Hematopoietic multipotent progenitor cell treated with erythropoietin and hydrocortisone succinate and interleukin-3 and kit ligand, for 6 days (in vitro differentiated cells): ENCODE measurements around the gene APLP2.
"Not testable (repeated sequence)": the region's sequence is repeated elsewhere in the genome, so short reads cannot be mapped to it uniquely, and the experiment has no call there.

ENCODE experiments used
- DNase-seq: peaks from one replicate; pipeline ENCODE4 v3.0.0-alpha.2; 2015

APLP2 gene

DNA sequence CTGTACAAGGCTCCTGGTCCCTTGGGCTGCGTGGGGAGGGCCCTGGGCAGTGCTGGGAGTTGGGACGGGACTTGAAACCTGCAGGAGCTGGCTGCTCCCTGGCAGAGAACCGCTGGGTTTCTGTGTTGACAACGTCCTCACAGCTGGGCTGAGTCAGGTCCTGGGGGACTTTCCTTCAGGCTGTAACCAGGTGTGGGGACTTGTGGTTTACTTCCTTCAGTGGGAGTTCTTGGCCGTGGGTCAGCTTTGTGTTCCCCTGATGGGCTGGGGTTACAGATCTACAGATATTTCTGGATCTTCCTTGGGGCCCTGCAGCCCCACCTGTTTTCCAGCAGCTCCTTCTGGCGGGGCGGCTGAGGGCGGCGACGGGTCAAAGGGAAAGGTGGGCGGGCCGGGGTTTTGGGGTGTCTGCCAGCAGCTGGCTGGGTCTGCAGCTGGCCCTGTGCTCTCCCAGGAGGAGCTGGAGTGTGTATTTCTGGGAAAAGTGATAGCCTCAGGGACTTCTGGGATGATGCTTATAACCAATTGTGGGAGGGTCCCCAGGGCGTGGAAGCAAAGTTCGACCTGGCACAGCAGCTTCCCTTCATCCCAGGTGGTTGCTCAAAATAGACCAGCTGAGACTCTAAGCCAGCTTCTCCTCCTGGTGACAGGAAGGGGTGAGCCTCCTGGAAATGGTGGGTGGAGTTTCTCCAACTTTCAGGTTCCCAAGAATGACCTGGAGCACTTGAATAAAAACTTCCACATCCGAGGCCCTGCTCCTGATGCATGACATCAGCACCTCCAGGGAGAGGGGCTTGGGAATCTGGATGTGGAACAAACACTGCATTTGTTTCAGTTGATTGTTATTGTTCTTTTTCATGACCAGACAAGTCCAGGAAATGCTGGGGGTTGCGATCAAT is 109.0 kb downstream of the APLP2 start:
- DNase-seq = no peak

DNA sequence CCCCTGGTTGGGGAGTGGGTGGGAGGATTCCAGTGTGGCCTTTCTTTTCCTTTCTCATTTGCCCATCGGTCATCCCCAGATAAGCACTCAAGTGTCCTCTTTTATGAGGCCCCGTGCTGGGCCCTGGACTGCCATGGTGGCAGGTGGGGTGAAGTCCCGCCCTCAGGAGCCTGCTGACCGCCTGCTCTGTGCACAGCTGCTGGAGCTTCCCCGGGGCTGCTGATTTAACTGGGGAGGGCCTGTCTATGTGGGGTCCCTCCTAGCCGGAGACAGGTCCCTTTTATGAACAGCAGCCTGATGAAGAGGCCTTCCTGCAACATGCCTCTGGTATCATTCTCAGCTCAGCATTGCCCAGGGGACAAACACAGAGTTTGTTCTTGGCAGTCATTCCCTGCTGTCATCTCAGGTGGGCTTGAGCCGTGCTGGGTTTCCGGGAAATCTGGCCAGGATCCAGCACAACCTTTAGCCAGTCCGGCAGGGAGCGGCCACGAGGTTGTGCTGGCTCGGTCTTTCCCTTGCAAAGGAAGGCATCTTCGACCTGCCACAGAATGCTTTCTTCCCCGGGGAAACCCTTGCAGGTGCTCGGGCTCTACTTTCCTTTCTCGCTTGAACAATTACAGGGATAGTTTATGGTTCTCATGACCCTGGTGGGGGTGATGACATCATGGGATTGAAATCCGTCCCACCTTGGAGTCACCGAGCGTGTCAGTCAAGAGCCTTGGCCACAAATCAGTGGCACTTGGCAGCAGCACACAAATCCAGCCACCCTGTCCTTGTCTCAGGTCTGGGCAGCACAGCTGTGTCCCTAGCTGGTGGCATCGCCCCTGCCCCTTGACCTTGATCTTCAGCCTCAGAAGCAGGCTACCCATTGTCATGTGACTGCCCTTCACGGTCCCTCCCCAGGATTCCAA is 110.0 kb downstream of the APLP2 start:
- DNase-seq = no peak

DNA sequence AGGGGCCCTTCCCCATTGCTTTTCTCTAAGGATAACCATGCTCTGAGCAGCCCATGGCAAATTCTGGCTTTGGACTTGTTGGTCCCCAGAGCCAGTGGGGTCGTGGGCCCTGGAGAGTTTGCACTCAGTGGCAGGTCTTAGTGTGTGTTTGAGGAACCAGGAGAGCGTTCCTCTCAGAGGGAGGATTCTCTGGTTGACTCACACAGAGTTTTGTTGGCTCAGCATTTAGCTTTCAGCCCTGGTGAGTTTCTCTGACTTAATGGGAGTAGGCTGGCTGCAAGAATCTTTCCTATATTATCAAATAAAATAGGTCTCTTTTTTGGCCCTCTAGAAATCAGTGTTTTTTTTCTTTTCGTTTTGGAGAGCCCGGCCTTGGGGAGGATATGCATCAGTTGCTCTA is 110.8 kb downstream of the APLP2 start:
- DNase-seq = no peak

DNA sequence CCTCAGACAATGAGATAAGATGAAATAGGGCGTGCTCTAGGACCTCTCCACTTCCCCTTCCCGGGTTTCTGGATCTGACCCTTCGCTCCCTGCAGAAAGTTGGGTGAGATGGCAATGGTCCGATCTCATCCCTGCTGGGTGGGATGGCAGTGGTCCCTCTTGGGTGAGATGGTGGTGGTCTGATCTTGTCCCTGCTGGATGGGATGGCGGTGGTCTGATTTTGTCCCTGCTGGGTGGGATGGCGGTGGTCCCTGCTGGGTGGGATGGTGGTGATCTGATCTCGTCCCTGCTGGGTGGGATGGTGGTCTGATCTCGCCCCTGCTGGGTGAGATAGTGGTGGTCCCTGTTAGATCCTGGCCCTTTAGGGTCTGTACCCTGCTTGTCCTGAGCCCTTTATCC is 111.2 kb downstream of the APLP2 start:
- no peak for DNase-seq

DNA sequence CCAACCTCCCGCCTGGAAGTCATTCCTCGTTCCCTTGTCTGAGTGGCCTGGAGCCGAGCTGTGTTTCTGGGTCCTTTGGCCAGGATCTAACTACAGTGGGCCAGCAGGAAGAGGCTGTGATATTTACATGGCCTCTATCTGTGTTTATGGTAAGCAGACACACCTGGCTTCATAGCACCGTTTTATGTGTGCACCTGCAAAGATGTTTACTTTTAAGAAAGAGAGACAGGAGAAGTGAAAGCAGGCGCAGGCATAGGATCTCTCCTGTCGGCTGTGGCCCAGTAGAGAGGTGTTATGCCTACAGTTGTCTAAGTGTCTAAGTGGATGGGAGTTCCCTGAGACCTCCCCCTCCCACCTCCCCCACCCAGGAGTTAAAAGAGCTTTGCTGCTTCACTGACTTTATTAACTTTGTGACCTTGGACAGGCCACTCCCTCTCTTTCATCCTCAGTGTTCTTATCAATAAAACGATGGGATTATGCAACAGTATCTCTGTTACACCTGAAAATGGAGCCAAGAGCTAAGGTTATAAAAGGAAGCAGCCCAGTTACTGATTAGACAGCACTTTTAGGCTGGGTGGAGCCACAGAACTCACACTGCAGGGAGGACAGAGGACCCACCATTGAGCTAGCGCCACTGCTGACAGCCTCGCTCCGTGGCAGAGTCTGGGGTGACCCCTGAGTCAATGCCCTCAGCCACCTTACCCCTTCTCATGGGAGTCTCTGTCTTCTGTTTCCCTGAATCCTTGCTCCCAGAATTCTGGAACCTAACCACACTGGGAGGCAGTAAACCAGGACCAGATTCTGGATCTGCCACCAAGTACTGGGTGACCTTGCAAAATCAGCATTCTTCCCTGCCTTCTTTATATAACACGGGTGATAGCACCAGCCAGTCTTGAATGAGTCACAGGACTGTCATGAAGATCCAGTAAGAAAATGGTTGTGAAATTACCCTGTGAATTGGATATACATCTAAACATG is 111.9 kb downstream of the APLP2 start:
- DNase-seq = no peak

DNA sequence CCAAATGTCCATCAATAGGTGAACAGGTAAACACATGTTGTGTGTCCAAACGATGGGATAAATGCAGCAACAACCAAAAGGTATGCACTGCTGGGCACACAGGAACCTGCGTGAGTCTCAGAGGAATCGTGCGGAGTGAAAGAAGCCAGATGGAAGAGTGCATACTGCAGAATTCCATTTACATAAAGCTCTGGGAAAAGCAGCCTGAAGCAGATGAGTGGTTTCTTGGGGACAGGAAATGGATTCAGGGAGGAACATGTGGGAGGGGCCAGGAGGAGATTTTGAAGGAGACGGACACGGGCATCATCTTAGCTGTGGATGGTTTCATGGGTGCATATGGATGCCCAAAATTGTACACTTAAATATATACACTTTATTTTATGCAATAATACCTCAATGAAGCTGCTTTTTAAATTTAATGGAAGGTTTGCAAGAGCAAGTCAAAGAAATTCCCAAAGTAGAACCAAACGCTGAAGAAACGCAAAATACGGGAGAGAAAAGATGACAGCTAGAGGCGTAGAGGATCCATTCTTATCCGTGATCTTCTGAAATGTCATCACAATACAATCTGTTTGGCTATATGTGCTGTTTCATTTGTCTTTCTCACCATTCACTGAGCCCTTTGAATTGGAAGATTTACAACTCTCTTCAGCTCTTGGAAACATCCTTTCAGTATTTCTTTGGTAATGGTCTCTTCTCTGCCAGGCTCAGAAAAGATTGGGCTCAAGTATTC is 114.3 kb downstream of the APLP2 start:
- no peak for DNase-seq

DNA sequence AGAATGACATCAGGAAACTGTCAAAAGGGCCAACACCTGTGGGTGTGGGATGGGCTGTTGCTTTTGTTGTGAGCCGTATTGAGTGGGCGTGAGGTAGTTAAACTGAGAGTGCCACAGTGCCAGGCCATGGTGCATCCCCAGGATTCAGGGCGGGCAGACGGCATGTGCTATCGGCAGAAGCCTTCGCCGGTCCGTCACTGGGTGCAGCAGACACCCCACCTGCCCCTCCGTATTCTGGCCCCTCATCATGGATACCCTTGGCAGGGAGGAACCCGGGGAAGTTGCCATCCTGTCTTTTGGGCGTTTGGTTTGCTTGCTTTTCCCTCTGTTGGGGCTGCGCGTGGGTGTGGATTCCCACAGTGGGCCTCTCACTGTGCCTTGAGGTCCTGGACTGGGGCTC is 117.4 kb downstream of the APLP2 start:
- no peak for DNase-seq

DNA sequence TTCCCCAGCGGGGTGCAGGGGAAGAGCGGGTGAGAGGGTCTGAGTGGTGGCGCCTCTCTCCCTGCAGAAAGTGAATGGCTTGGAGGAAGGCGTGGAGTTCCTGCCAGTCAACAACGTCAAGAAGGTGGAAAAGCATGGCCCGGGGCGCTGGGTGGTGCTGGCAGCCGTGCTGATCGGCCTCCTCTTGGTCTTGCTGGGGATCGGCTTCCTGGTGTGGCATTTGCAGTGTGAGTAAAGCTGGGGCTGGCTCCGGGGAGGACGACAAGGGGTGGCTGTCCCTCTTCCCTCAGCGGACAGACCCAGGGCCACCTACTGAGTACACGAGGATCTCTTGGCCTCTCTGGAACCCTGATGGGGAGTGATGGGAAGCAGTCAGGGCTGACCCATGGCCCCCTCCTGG is 118.4 kb downstream of the APLP2 start:
- DNase-seq = no peak

DNA sequence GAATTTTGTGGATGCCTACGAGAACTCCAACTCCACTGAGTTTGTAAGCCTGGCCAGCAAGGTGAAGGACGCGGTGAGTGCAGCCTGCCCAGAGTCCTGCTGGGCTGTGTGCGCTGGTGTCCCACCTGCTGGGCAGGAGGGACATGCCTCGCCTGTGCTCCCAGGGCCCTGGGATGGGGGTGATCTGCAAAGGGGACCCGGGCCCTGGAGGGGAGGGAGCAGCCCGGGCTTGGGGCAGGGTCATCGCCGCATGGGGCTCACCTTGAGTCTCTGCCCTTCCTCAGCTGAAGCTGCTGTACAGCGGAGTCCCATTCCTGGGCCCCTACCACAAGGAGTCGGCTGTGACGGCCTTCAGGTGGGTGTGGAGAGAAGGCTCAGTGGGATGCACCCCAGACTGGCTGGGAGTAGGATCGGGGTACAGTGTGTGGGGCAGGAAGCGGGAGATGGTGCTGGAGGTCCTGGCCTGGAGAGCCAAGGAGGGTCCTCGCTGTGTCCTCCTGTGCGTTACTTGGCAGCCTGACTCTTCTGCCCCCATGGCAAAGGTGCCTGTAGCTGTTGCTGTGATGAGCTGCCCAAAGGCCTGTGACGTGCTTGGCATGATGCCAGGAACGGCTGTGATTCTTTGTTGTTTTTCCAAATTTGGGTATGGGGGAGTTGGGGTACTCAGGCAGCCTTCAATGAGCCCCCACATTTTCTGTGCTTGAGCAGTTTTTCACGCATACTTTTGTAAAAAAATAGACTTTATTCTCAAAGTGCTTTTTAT is 119.1 kb downstream of the APLP2 start:
- DNase-seq = no peak

DNA sequence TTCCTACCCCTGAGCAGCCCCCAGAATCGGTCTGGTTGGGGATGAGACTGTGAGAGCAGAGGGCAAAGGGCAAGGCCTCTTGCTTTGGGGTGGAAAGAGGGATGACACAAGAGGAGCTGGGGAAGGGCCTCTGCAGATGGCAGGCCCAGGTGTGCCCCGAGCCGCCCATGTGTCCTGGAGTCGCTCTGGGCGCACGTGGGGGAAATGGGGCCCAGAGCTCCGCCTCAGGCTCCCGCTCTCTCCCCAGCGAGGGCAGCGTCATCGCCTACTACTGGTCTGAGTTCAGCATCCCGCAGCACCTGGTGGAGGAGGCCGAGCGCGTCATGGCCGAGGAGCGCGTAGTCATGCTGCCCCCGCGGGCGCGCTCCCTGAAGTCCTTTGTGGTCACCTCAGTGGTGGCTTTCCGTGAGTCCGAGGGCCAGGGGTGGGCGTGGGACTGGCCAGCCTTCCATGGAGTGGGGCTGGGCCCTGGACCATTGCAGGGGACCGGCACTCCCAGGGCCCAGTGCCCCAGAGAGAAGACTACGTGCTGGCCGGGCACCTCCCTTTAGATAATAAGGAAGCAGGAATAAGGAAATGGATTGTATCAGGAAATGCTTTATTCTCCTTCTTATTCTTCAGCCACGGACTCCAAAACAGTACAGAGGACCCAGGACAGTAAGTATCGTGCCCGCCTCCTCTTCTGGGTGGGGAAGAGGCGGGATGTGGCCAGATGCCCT is 120.0 kb downstream of the APLP2 start:
- no peak for DNase-seq

DNA sequence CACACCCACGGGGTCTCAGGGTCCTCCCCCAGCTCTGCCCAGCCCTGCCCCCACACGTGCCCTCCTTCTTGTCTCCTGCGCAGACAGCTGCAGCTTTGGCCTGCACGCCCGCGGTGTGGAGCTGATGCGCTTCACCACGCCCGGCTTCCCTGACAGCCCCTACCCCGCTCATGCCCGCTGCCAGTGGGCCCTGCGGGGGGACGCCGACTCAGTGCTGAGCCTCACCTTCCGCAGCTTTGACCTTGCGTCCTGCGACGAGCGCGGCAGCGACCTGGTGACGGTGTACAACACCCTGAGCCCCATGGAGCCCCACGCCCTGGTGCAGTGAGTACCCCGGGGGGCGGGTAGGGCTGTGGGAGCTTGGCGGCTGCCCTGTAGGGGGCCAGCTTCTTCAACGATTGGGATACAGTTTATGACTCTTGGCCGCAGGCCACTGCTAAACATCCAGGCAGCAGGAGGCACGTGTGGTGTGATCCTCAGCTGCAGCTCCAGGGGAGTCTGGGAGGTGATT is 120.7 kb downstream of the APLP2 start:
- DNase-seq = no peak

DNA sequence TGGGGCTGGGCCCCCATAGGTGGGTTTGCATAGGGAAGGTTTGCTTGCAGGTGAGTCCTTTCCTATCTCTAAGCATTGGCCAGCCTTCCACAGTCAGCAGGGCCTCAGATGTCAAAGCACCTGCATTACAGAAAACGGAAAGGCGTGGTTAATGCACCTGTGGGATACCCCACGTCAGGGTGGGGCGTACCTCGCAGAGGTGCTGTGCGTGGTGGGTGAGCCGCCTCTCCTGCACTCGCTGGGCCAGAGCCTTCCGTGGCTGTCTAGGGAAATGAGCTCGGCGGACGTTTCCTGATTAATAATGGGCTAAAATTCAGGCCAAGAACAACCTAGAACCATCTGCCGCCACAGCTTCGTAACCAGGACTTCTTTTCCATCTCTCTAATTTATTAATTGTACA is 122.2 kb downstream of the APLP2 start:
- DNase-seq = no peak

DNA sequence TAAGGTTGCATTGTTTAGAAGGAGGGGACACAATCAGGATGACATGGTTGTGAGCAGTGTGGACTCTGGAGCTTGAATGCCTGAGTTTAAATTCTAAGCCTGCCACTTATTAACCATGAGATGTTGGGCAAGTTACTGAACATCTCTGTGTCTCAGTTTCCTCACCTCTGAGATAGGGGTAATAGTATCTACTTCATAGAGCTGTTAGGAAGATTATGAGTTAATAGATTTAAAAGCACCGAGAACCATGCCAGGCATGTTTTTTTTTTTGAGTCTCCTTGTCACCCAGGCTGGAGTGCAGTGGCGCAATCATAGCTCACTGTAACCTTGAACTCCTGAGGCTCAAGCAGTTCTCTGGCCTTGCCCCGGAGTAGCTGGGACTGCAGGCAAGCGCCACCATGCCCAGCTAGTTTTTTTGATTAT is 123.2 kb downstream of the APLP2 start:
- no peak for DNase-seq

DNA sequence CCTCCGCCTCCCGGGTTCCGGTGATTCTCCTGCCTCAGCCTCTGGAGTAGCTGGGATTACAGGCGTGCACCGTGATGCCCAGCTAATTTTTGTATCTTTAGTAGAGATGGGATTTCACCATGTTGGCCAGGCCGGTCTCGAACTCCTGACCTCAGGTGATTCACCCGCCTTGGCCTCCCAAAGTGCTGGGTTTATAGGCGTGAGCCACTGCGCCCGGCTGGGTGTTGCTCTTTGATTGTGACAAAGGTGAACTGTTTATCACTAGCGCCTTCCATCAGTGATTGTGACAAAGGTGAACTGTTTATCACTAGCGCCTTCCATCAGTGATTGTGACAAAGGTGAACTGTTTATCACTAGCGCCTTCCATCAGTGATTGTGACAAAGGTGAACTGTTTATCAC is 123.9 kb downstream of the APLP2 start:
- not testable (repeated sequence) for DNase-seq
